GM12878 (cell line): Measurements from ENCODE around the gene CGREF1. TPM values are rescaled to one million over a fixed set of nuclear protein-coding genes. Genes with fewer than 3 reads are reported as not detected.

Experiments
- ATAC-seq: fragments of 200-7000 bp; cut with Tn5 transposase; 3 replicates; pipeline ENCODE4 v1.9.1; 2020; ENCODE audit warnings: mild to moderate bottlenecking, moderate library complexity
- BruUV-seq: library from RNA; stranded (reverse); fragments of 400-500 nt; replicated peaks from 2 replicates; lab custom pipeline; 2021; lab: Mats Ljungman, UMichigan
- CTCF ChIA-PET: fragments of 300-600 bp; sonication (Branson Sonifier 250); formaldehyde crosslinking; extraction: SDS; loops from one replicate; lab custom pipeline; 2021; ENCODE audit warnings: inconsistent platforms; lab: Yijun Ruan, JAX
- POLR2A ChIA-PET: fragments of 350-600 bp; formaldehyde crosslinking; extraction: SDS; loops from one replicate; lab custom pipeline; 2021; ENCODE audit warnings: inconsistent platforms; lab: Charles Lee
- RAD21 ChIA-PET: fragments of 300-600 bp; sonication (Branson Sonifier 250); formaldehyde crosslinking; loops from one replicate; lab custom pipeline; 2023; ENCODE audit warnings: antibody characterized with exemption; ENCODE audit not compliant: unreplicated experiment; lab: Charles Lee
- SMC1A ChIA-PET: fragments of 300-600 bp; sonication (Branson Sonifier 250); formaldehyde crosslinking; loops from one replicate; lab custom pipeline; 2023; ENCODE audit not compliant: unreplicated experiment, uncharacterized antibody; lab: Charles Lee
- DNase-seq: peaks from one replicate; pipeline ENCODE4 v3.0.0-alpha.2; 2011; ENCODE audit warnings: low read depth, low spot score
- FAIRE-seq: peaks from 3 replicates; lab custom pipeline; 2011; peaks lifted over from hg19 to GRCh38; lab: Jason Lieb, UNC
- H2AFZ ChIP-seq: 2 replicates; pipeline ENCODE4 v1.6.0; 2011; ENCODE audit warnings: low read depth, low read length, control low read depth; ENCODE audit not compliant: control insufficient read depth
- H3K27ac ChIP-seq: 2 replicates; pipeline ENCODE4 v1.5.1; 2011; ENCODE audit warnings: control low read depth; ENCODE audit not compliant: control insufficient read depth, insufficient read depth
- H3K27me3 ChIP-seq, 2 experiments: replicated peaks in 1 of 2; 2 replicates each; pipeline versions ENCODE4 v1.6.0 to v1.6.1; 2011; ENCODE audit warnings: low read length in 1 of 2; ENCODE audit not compliant: control insufficient read depth in 2 of 2, insufficient read depth in 2 of 2
- H3K36me3 ChIP-seq, 2 experiments: 2 replicates each; pipeline ENCODE4 v1.5.1; 2011; ENCODE audit warnings: low read length in 1 of 2; ENCODE audit not compliant: control insufficient read depth in 2 of 2, insufficient read depth in 2 of 2
- H3K4me1 ChIP-seq: 2 replicates; pipeline ENCODE4 v1.6.1; 2011; ENCODE audit warnings: mild to moderate bottlenecking, low read length, moderate library complexity, mixed read lengths; ENCODE audit not compliant: control insufficient read depth, insufficient read depth
- H3K4me2 ChIP-seq: 2 replicates; pipeline ENCODE4 v1.6.0; 2011; ENCODE audit warnings: control low read depth; ENCODE audit not compliant: control insufficient read depth, insufficient read depth
- H3K4me3 ChIP-seq: fragments of 200-600 bp; sonication (generic); 2 replicates; pipeline ENCODE4 v1.5.1; 2016
- H3K79me2 ChIP-seq: 2 replicates; pipeline ENCODE4 v1.6.0; 2011; ENCODE audit warnings: low read length; ENCODE audit not compliant: control insufficient read depth, insufficient read depth
- H3K9ac ChIP-seq: 2 replicates; pipeline ENCODE4 v1.8.0; 2011; ENCODE audit warnings: low read length, control low read depth, mixed read lengths; ENCODE audit not compliant: control insufficient read depth, insufficient read depth
- H3K9me3 ChIP-seq: replicated peaks from 3 replicates; pipeline ENCODE4 v1.5.1; 2011; ENCODE audit warnings: mild to moderate bottlenecking, low read length; ENCODE audit not compliant: control insufficient read depth, insufficient read depth
- H4K20me1 ChIP-seq: 2 replicates; pipeline ENCODE4 v1.6.0; 2011; ENCODE audit not compliant: control insufficient read depth, insufficient read depth
- BACH1 ChIP-seq: fragments of 450-650 bp; IDR thresholded peaks from 2 replicates; pipeline ENCODE4 v1.6.1; 2017; ENCODE audit warnings: mild to moderate bottlenecking, borderline replicate concordance
- EP300 ChIP-seq, 2 experiments: fragments of 150-350 bp in 1 of 2; IDR thresholded peaks; 2 replicates each; pipeline ENCODE4 v1.6.1; 2011 to 2012; ENCODE audit warnings: low read depth in 2 of 2, low read length in 2 of 2, borderline replicate concordance in 1 of 2, improper control_type of control experiment in 1 of 2, inconsistent platforms in 1 of 2; ENCODE audit not compliant: control insufficient read depth in 1 of 2
- ESRRA ChIP-seq: IDR thresholded peaks from 2 replicates; pipeline ENCODE4 v1.6.1; 2012; ENCODE audit warnings: mild to moderate bottlenecking, low read length, improper control_type of control experiment
- IKZF1 ChIP-seq: fragments of 450-650 bp; conservative IDR thresholded peaks from 2 replicates; pipeline ENCODE4 v1.6.1; 2017; ENCODE audit warnings: antibody characterized with exemption, mild to moderate bottlenecking
- JUND ChIP-seq: IDR thresholded peaks from 2 replicates; pipeline ENCODE4 v1.6.1; 2012; ENCODE audit warnings: low read depth, mild to moderate bottlenecking, low read length, improper control_type of control experiment, moderate library complexity
- MTA3 ChIP-seq: IDR thresholded peaks from 2 replicates; pipeline ENCODE4 v1.6.1; 2012; ENCODE audit warnings: low read length, inconsistent platforms, borderline replicate concordance
- MYB ChIP-seq: fragments of 150-350 bp; IDR thresholded peaks from 2 replicates; pipeline ENCODE4 v1.6.1; 2014; ENCODE audit warnings: mild to moderate bottlenecking, low read depth, low read length, borderline replicate concordance
- PML ChIP-seq: IDR thresholded peaks from 2 replicates; pipeline ENCODE4 v1.6.1; 2012; ENCODE audit warnings: low read length, inconsistent platforms
- POU2F2 ChIP-seq: IDR thresholded peaks from 3 replicates; pipeline ENCODE4 v1.6.1; 2011; ENCODE audit warnings: low read depth, mild to moderate bottlenecking, low read length, borderline replicate concordance
- SPI1 ChIP-seq: IDR thresholded peaks from 2 replicates; pipeline ENCODE4 v1.6.1; 2011; ENCODE audit warnings: low read depth, mild to moderate bottlenecking, low read length, moderate library complexity, borderline replicate concordance; ENCODE audit not compliant: insufficient read depth
- SRF ChIP-seq, 2 experiments: IDR thresholded peaks; 2 replicates each; pipeline ENCODE4 v1.6.1; 2011; ENCODE audit warnings: low read depth in 2 of 2, low read length in 2 of 2, mild to moderate bottlenecking in 1 of 2, moderate library complexity in 1 of 2
- STAT1 ChIP-seq: fragments of 450-650 bp; conservative IDR thresholded peaks from 2 replicates; pipeline ENCODE4 v1.6.1; 2014; ENCODE audit warnings: antibody characterized with exemption, mild to moderate bottlenecking
- SUPT20H ChIP-seq: IDR thresholded peaks from 2 replicates; pipeline ENCODE4 v1.6.1; 2011; ENCODE audit warnings: low read depth, mild to moderate bottlenecking, low read length, moderate library complexity, borderline replicate concordance; ENCODE audit not compliant: control insufficient read depth
- WRNIP1 ChIP-seq: IDR thresholded peaks from 2 replicates; pipeline ENCODE4 v1.6.1; 2011; ENCODE audit warnings: low read depth, low read length, improper control_type of control experiment, borderline replicate concordance
- WGBS: methylation state at CpG from one replicate; pipeline ENCODE4 v1.1.6; 2016; ENCODE audit warnings: low lambda C conversion rate; ENCODE audit not compliant: insufficient replicate concordance, insufficient coverage; ENCODE audit errors: missing lambda C conversion rate; 5-methylcytosine and 5-hydroxymethylcytosine counted together
- in situ Hi-C: fragments of 300-500 bp; cut with MboI; formaldehyde crosslinking; loops from 9 replicates; pipeline ENCODE4 v1.14.3; 2018; ENCODE audit warnings: mixed read lengths
- intact Hi-C: fragments of 100-400 bp; cut with micrococcal nuclease; formaldehyde crosslinking; loops from one replicate; pipeline ENCODE4 v1.14.2; 2022; ENCODE audit not compliant: unreplicated experiment
- polyA plus RNA-seq, 11 experiments: library from polyadenylated mRNA; depleted of rRNA in 4 of 11; unstranded in 6 of 11; stranded (reverse) in 5 of 11; fragments of >200 nt; fragmentation: Nextera tagmentation in 4 of 11; fragmentation: Illumina TruSeq in 1 of 11; extraction: Ambion mirVana in 4 of 11; extraction: Trizol in 1 of 11; gene quantifications; 1 replicate in 1 of 11; 2 replicates in 10 of 11; pipeline versions ENCODE4 v1.2.1 to v1.2.3, GENCODE V29; 2011 to 2016; ENCODE audit warnings: inconsistent platforms in 2 of 11, missing spikeins in 2 of 11, low read depth in 1 of 11
- total RNA-seq, 4 experiments: library from RNA; depleted of rRNA in 3 of 4; stranded (reverse); fragments of >200 nt in 3 of 4; fragmentation: Illumina TruSeq in 1 of 4; extraction: Trizol in 1 of 4; gene quantifications; 2 replicates each; pipeline versions ENCODE4 v1.2.1 to v1.2.3, GENCODE V29; 2013 to 2021
- TF ChIP-seq, protein P1 (sequence below): fragments of 450-650 bp; formaldehyde crosslinking; IDR thresholded peaks from 2 replicates; pipeline ENCODE4 v1.5.0; 2022; ENCODE audit warnings: mild to moderate bottlenecking, missing genetic modification characterization
- TF ChIP-seq, protein P2 (sequence below): IDR thresholded peaks from 2 replicates; pipeline ENCODE4 v1.6.1; 2011; ENCODE audit warnings: borderline replicate concordance, low read depth, mild to moderate bottlenecking, moderate library complexity, mixed read lengths, low read length; ENCODE audit not compliant: insufficient read depth; ENCODE audit errors: extremely low read length
- TF ChIP-seq, protein P3 (sequence below): IDR thresholded peaks from 2 replicates; pipeline ENCODE4 v1.6.1; 2011; ENCODE audit warnings: low read depth, mild to moderate bottlenecking, low read length, moderate library complexity, borderline replicate concordance; ENCODE audit errors: extremely low read depth

CGREF1 gene
- total and polyA plus RNA-seq, 10 of the 15 experiments (the other 5 are each of a cell fraction or from before 2014, with no cell fraction given): 0.06 to 0.21 TPM; not detected in 8

DNA sequence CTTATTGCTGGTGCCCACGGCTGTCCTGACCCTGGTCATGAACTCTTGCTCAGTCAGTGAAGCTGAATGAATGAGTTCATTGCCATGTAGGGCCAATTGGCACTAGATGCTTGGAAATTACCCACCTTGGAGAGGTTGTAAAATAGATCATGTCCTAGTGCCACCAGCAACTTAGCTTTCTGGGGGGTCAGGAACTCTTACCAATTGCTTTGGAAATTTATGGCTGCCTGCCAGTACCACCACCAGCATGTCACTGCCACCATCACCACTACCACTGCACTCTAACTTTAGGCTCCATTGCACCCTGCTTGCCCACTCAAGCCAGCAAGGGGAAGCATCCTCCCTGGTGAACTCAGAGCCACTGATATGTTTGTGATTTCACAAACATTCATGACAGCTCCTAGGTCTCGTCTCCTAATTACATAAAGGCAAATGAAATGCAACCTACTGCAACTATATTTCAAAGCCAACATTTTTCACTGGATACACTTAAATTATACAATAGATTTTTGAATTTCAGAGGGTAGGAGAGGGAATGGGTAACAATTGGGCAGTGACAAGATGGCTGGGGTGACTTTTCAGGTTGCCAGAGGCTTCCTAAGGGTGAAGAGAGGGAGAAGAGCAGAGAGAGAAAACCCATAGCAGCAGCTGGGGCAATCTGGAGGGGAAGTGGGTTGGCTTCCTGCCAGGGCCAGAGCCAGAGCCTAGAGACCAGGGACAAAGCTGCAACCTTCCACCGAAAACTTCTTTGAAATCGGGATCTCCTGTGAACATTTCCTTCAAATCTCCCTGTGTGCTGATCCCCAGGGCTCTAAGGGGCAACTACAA lies 44.0 kb downstream of the CGREF1 start:
- Histone ChIP-seq H3K79me2 (peaks cover 16% of the 10 kb centered on the region), H2AFZ (peak overlapping the region; percentile 49), H3K27ac (peak overlapping the region; percentile 74), H3K4me1 (peaks cover 41% of the 10 kb centered on the region), H3K4me3 (peak overlapping the region; percentile 31), H3K9me3 (no peaks in the 10 kb centered on the region), H3K36me3 (peaks cover 0 to 2% of the 10 kb centered on the region in 2 experiments; a peak in 1 of 4 replicates), H4K20me1 (no peaks in the 10 kb centered on the region), H3K9ac (no peak overlapping the region), H3K27me3 (no peaks in the 10 kb centered on the region), H3K4me2 (peak overlapping the region; percentile 61)
- ChIA-PET POLR2A (interaction anchor here (12.2 kb wide), 1 partner anchor 22 kb away, joined by 139 read pairs; the partner anchor contains the start of gene AGBL5), RAD21 (interaction anchor here (0.7 to 1.5 kb wide), 4 partner anchors 11 to 24 kb away, joined by 3 to 8 read pairs (median 4); partner anchors contain the start of genes AGBL5 and KHK), SMC1A (interaction anchor here (0.8 to 5.4 kb wide), 4 partner anchors 10 to 33 kb away, joined by 3 to 33 read pairs (median 4); partner anchors contain the start of gene AGBL5), CTCF (interaction anchor here (1.0 to 4.0 kb wide), 5 partner anchors 7 to 24 kb away, joined by 4 to 36 read pairs (median 12); partner anchors contain the start of genes AGBL5 and KHK)
- in situ Hi-C loops: no loop called here
- FAIRE-seq: no peak
- peak; percentile 46 for DNase-seq
- 18% methylated on average over 4 of the region's 4 CpGs for WGBS
- BruUV-seq: no TSS peak
- no peak for ATAC-seq
- intact Hi-C loops: no loop called here
- TF ChIP-seq ESRRA: no peak
- TF ChIP-seq, protein P1, sequence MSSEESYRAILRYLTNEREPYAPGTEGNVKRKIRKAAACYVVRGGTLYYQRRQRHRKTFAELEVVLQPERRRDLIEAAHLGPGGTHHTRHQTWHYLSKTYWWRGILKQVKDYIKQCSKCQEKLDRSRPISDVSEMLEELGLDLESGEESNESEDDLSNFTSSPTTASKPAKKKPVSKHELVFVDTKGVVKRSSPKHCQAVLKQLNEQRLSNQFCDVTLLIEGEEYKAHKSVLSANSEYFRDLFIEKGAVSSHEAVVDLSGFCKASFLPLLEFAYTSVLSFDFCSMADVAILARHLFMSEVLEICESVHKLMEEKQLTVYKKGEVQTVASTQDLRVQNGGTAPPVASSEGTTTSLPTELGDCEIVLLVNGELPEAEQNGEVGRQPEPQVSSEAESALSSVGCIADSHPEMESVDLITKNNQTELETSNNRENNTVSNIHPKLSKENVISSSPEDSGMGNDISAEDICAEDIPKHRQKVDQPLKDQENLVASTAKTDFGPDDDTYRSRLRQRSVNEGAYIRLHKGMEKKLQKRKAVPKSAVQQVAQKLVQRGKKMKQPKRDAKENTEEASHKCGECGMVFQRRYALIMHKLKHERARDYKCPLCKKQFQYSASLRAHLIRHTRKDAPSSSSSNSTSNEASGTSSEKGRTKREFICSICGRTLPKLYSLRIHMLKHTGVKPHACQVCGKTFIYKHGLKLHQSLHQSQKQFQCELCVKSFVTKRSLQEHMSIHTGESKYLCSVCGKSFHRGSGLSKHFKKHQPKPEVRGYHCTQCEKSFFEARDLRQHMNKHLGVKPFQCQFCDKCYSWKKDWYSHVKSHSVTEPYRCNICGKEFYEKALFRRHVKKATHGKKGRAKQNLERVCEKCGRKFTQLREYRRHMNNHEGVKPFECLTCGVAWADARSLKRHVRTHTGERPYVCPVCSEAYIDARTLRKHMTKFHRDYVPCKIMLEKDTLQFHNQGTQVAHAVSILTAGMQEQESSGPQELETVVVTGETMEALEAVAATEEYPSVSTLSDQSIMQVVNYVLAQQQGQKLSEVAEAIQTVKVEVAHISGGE: no peak
- no peak for TF ChIP-seq PML
- TF ChIP-seq, protein P2, sequence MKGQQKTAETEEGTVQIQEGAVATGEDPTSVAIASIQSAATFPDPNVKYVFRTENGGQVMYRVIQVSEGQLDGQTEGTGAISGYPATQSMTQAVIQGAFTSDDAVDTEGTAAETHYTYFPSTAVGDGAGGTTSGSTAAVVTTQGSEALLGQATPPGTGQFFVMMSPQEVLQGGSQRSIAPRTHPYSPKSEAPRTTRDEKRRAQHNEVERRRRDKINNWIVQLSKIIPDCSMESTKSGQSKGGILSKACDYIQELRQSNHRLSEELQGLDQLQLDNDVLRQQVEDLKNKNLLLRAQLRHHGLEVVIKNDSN: no peak
- peak; percentile 20; the same call in 1 of the 2 replicates for TF ChIP-seq SPI1
- TF ChIP-seq SUPT20H: no peak
- no peak for TF ChIP-seq STAT1
- no peak for TF ChIP-seq WRNIP1
- TF ChIP-seq BACH1: no peak
- TF ChIP-seq POU2F2: no peak
- TF ChIP-seq EP300 (IDR thresholded peaks at IDR 0.05; ENCODE audit: borderline replicate concordance in 1 of 2, control insufficient read depth in 1 of 2, low read depth in 2 of 2, low read length in 2 of 2): no peak
- peak; percentile 32; the same call in 1 of the 2 replicates for TF ChIP-seq IKZF1
- TF ChIP-seq, protein P3, sequence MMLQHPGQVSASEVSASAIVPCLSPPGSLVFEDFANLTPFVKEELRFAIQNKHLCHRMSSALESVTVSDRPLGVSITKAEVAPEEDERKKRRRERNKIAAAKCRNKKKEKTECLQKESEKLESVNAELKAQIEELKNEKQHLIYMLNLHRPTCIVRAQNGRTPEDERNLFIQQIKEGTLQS: no peak
- TF ChIP-seq MTA3: no peak
- no peak for TF ChIP-seq SRF (IDR thresholded peaks at IDR 0.05; ENCODE audit: low read depth in 2 of 2, low read length in 2 of 2)
- TF ChIP-seq MYB: no peak
- no peak for TF ChIP-seq JUND
